Superior temporal gyrus (tissue), 1 donor: ENCODE data around the gene NAP1L3.
A peak's percentile ranks its signal among the peaks of the same experiment; 100 is the strongest.

ENCODE experiments used
- DNase-seq: peaks from one replicate; pipeline ENCODE4 v3.0.0-alpha.2; 2016; ENCODE audit errors: extremely low spot score

Gene NAP1L3, protein sequence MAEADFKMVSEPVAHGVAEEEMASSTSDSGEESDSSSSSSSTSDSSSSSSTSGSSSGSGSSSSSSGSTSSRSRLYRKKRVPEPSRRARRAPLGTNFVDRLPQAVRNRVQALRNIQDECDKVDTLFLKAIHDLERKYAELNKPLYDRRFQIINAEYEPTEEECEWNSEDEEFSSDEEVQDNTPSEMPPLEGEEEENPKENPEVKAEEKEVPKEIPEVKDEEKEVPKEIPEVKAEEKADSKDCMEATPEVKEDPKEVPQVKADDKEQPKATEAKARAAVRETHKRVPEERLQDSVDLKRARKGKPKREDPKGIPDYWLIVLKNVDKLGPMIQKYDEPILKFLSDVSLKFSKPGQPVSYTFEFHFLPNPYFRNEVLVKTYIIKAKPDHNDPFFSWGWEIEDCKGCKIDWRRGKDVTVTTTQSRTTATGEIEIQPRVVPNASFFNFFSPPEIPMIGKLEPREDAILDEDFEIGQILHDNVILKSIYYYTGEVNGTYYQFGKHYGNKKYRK

DNA sequence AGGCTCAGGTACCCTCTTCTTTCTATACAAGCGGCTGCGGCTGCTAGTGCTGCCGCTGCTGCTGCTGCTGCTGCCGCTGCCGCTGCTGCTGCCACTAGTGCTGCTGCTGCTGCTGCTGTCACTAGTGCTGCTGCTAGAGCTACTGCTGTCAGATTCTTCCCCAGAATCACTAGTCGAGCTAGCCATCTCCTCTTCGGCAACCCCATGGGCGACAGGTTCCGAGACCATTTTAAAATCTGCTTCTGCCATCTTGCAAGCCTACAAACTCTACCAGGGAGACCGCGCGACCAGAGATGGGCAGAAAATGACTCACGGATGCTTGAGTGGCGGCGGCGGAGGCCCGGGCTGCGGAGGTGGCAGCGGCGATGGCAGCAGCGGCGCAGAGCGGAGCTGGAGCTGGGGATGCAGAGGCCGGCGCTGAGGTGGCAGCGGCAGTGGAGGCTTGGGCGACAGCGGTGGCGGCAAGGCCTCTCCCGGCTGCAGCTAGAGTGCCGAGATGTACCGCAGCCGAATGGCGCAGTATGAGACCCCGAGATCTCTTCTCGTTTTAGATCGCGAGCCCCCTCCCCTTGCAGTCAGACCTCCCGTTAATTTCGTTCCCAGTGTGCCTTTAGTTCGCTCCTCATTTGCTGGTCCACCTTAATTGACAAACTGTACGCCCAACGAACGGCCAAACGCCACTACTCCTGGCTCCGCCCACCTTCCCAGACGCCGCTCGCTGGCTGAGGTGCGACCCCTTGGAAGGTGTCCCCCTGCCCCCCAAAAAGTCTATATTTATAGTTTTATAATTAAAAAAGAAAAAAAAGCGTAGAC, at the start of gene NAP1L3:
TSS of gene NAP1L3 (minus strand) at position 523 of the 813 bp plus-strand sequence. CDS start at position 249, 274 bp downstream.
- DNase-seq, result peak; percentile 89

DNA sequence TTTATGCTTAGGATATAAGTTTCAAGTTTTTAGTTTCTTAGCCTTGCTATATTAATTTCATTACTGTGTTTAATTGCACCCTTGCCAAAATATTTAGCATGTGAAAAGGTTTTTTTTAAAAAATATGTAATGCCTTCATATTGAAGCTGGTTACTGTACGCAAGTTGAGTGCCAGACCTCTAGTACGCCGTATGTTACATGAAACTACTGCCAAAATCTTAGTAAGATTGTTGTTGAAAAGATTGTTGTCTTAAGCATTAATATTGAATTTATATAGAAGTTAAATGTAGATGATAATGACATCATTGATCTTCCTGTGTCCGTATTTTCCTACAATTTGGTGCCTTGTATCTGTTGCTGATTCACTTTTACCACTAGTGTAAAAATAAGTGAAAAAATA, 37.7 kb upstream of the NAP1L3 start:
- DNase-seq, result no peak

DNA sequence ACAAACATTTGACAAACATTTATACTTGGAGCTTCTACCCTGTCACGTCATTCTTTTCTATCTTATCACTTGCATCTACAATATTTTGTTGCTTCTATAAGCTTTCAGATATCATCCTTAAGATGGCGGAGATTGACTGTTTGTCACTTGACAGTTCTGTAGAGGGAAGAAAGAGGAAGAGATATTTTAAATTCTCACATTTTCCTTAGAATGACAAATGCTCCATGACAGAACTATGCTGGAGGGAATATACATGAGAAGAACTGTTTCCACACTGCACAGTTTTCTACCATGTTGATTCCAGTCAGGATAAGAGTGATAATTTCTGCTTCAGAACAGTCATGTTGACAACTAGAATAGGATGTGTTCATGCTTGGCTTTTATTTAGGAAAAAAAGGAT, 30.3 kb upstream of the NAP1L3 start:
- DNase-seq, result no peak

DNA sequence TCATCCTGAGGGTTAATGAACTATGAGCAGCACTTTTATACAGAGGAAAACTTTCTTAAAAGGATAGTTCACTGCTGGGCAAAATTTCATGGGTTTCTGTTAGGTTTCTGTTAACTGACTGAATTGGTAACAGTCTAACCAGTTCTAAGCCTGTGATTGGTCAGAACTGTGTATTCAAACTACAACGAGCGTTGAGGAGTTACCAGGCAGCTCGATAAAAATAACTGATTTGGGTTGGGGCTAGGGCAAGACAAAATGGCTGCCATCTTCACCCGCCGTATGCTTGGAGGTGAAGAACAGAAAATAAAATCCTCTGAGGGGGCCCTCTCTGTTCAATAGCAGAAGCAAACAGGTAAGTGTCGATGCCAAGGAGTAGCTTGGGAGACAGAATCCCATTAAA, 22.6 kb upstream of the NAP1L3 start:
- DNase-seq, result no peak

DNA sequence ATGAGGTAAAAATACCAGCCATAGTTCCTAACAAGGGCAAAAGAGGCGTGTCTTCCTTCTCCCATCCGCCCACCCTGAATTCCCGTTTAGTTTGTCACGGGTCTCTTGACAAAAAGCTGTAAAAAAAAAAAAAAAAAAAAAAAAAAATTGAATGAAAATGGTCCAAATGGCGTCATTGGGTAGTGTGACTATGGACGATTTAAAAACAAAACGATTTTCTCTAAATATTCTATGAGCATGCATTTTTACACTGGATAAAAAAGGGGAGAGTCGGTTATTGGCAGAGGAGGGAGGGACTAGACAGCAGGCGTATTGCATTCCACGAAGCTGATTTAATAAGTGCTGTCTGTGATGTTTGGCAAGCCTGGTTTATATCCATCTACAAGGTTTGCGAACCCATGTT, 492 bp upstream of the NAP1L3 start, which contains the start of gene FAM133A:
TSS of gene FAM133A (plus strand) at position 338 of the 403 bp plus-strand sequence. CDS start 35,214 bp downstream, outside the sequence.
- DNase-seq, result no peak

DNA sequence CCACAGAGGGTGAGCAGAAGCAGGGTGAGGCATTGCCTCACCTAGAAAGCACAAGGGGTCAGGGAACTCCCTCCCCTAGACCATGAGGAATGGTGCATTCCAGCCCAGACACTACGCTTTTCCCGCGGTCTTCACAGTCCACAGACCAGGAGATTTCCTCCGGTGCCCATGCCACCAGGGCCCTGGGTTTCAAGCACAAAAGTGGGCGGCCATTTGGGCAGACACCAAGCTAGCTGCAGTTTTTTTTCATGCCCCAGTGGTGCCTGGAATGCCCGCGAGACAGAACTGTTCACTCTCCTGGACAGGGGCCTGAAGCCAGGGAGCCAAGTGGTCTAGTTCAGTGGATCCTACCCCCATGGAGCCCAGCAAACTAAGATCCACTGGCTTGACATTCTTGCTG, 12.8 kb downstream of the NAP1L3 start:
- DNase-seq, result no peak

DNA sequence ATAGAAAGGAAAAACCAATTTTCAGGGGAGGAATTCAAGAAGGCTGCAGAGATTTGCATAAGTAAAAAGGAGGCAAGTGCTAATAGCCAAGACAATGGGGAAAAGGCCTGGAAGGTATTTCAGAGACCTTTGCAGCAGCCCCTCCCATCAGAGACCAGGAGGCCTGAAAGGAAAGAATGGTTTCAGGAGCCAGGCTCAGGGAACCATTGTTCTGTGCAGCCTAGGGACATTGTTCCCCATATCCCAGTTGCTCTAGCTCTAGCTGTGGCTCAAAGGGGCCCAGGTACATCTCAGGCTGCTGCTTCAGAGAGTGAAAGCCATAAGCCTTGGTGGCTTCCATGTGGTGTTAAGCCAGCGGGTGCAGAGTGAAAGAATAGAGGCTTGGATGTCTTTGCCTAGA, 24.0 kb downstream of the NAP1L3 start:
- DNase-seq, result no peak

DNA sequence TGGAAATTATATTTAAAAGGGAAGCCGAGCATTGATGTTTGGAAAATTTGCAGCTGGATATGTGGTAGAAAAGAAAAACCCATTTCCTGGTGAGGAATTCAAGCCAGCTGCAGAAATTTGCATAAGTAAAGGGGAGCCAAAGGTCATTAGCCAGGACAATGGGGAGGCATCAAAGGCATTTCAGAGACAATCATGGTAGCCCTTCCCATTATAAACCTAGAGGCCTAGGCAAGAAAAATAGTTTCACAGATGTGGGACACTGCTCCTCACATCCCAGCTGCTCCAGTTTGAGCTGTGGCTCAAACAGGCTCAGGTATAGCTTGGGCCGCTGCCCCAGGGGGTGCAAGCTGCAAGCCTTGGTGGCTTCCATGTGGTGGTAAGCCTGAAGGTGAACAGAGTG, 35.8 kb downstream of the NAP1L3 start:
- DNase-seq, result no peak
